CD14-positive monocyte (primary cell): Measurements from ENCODE around the gene NTM. TPM values are rescaled to one million over a fixed set of nuclear protein-coding genes. Genes with fewer than 3 reads are reported as not detected.

Experiments used
- DNase-seq, 3 donors: peaks; one replicate each; pipeline ENCODE4 v3.0.0-alpha.2; 2011 to 2022
- H2AFZ ChIP-seq: 2 replicates; pipeline ENCODE4 v1.6.0; 2012; ENCODE audit warnings: mild to moderate bottlenecking, low read depth, low read length, inconsistent platforms; ENCODE audit not compliant: insufficient read depth, poor library complexity, severe bottlenecking
- H3K27ac ChIP-seq, 2 donors: 1 replicate in 1 of 2; 2 replicates in 1 of 2; pipeline ENCODE4 v1.5.1; 2012 to 2013; ENCODE audit warnings: low read length in 2 of 2, control low read depth in 1 of 2, inconsistent platforms in 1 of 2, low read depth in 1 of 2, mild to moderate bottlenecking in 1 of 2
- H3K27me3 ChIP-seq, 2 donors: one replicate each; pipeline versions ENCODE4 v1.6.0 to v1.6.1; 2011 to 2013; ENCODE audit warnings: low read length in 2 of 2; ENCODE audit not compliant: control insufficient read depth in 2 of 2, insufficient read depth in 2 of 2
- H3K36me3 ChIP-seq, 2 donors: replicated peaks in 1 of 2; 1 replicate in 1 of 2; 2 replicates in 1 of 2; pipeline versions ENCODE4 v1.5.1 to v1.6.1; 2012 to 2013; ENCODE audit warnings: low read length in 2 of 2, control low read depth in 1 of 2, inconsistent platforms in 1 of 2, mild to moderate bottlenecking in 1 of 2; ENCODE audit not compliant: insufficient read depth in 2 of 2, control insufficient read depth in 1 of 2
- H3K4me1 ChIP-seq, 2 donors: 1 replicate in 1 of 2; 2 replicates in 1 of 2; pipeline versions ENCODE4 v1.5.1 to v1.6.1; 2012 to 2013; ENCODE audit warnings: low read length in 2 of 2, control low read depth in 1 of 2, inconsistent platforms in 1 of 2, mild to moderate bottlenecking in 1 of 2, moderate library complexity in 1 of 2; ENCODE audit not compliant: insufficient read depth in 2 of 2, control insufficient read depth in 1 of 2
- H3K4me2 ChIP-seq: replicated peaks from 2 replicates; pipeline ENCODE3; 2012; ENCODE audit warnings: low read length, moderate library complexity, mild to moderate bottlenecking; ENCODE audit not compliant: poor library complexity, severe bottlenecking; ENCODE audit errors: extremely low read depth
- H3K4me3 ChIP-seq, 3 experiments: fragments of 200-600 bp in 1 of 3; sonication (generic) in 1 of 3; replicated peaks in 1 of 3; 1 replicate in 2 of 3; 2 replicates in 1 of 3; pipeline ENCODE4 v1.5.1; 2011 to 2013; ENCODE audit warnings: low read length in 3 of 3, mild to moderate bottlenecking in 3 of 3, control low read depth in 2 of 3, low read depth in 2 of 3, inconsistent platforms in 1 of 3, moderate library complexity in 1 of 3
- H3K79me2 ChIP-seq: 2 replicates; pipeline ENCODE4 v1.6.0; 2012; ENCODE audit warnings: mild to moderate bottlenecking, control low read depth, inconsistent platforms, low read length, moderate library complexity; ENCODE audit not compliant: insufficient read depth
- H3K9ac ChIP-seq: 2 replicates; pipeline ENCODE4 v1.6.0; 2017; ENCODE audit warnings: low read length, mild to moderate bottlenecking; ENCODE audit not compliant: insufficient read depth, poor library complexity, severe bottlenecking
- H3K9me3 ChIP-seq, 2 donors: replicated peaks in 1 of 2; 1 replicate in 1 of 2; 2 replicates in 1 of 2; pipeline versions ENCODE4 v1.5.1 to v1.6.1; 2012 to 2013; ENCODE audit warnings: low read length in 2 of 2, control low read depth in 1 of 2; ENCODE audit not compliant: control insufficient read depth in 1 of 2, insufficient read depth in 1 of 2
- H4K20me1 ChIP-seq: 2 replicates; pipeline ENCODE4 v1.6.0; 2012; ENCODE audit warnings: mild to moderate bottlenecking, low read length, control low read depth, moderate library complexity; ENCODE audit not compliant: insufficient read depth
- H3K27ac Mint-ChIP-seq, 7 donors: one replicate each; pipeline ENCODE4 v1.8.0; 2020; ENCODE audit warnings: mild to moderate bottlenecking in 7 of 7, mixed read lengths in 7 of 7, moderate library complexity in 6 of 7, inconsistent platforms in 2 of 7
- H3K27me3 Mint-ChIP-seq, 3 donors: one replicate each; pipeline ENCODE4 v1.8.0; 2021 to 2022; ENCODE audit warnings: low read depth in 3 of 3, mild to moderate bottlenecking in 3 of 3, mixed read lengths in 3 of 3, moderate library complexity in 3 of 3, inconsistent platforms in 1 of 3
- H3K36me3 Mint-ChIP-seq, 2 donors: one replicate each; pipeline ENCODE4 v1.8.0; 2020; ENCODE audit warnings: mixed read lengths in 2 of 2, inconsistent platforms in 1 of 2, mild to moderate bottlenecking in 1 of 2
- H3K4me1 Mint-ChIP-seq: one replicate; pipeline ENCODE4 v1.8.0; 2020; ENCODE audit warnings: mild to moderate bottlenecking, mixed read lengths
- H3K4me3 Mint-ChIP-seq, 2 donors: one replicate each; pipeline ENCODE4 v1.8.0; 2020; ENCODE audit warnings: mild to moderate bottlenecking in 2 of 2, mixed read lengths in 2 of 2, moderate library complexity in 1 of 2
- H3K9me3 Mint-ChIP-seq, 7 donors: one replicate each; pipeline ENCODE4 v1.8.0; 2020 to 2022; ENCODE audit warnings: mixed read lengths in 7 of 7, mild to moderate bottlenecking in 6 of 7, moderate library complexity in 6 of 7, inconsistent platforms in 2 of 7
- WGBS: methylation state at CpG from one replicate; pipeline ENCODE4 v1.1.5; 2013; ENCODE audit warnings: missing lambda C conversion rate; ENCODE audit not compliant: insufficient coverage; 5-methylcytosine and 5-hydroxymethylcytosine counted together
- intact Hi-C, 2 donors: fragments of 100-400 bp; cut with micrococcal nuclease; formaldehyde crosslinking; loops; one replicate each; pipeline versions ENCODE4 v1.15.0 to v1.15.1; 2023
- polyA plus RNA-seq, 3 donors: library from polyadenylated mRNA; depleted of rRNA in 1 of 3; unstranded in 2 of 3; stranded (reverse) in 1 of 3; fragments of 300-500 nt in 2 of 3; fragments of >200 nt in 1 of 3; fragmentation: Illumina TruSeq in 2 of 3; gene quantifications; 1 replicate in 2 of 3; 2 replicates in 1 of 3; pipeline ENCODE4 v1.2.3, GENCODE V29; 2012 to 2021
- TF ChIP-seq, protein P1 (sequence below): fragments of 200-600 bp; IDR thresholded peaks from one replicate; pipeline ENCODE4 v1.8.0; 2022; ENCODE audit warnings: antibody characterized with exemption, mild to moderate bottlenecking

Gene NTM
- polyA plus RNA-seq, 3 donors = not detected

DNA sequence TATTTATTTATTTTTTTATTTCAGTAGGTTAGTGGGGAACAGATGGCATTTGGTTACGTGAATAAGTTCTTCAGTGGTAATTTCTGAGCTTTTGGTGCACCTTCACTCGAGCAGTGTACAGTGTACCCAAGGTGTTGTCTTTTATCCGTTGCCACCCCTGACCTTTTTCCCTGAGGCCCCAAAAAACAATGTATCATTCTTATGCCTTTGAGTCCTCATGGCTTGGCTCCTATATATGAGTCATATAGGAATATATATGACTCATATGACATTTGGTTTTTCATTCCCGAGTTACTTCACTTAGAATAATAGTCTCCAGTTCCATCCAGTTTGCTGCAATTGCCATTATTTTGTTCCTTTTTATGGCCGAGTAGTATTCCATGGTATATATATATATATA, 763.9 kb downstream of the NTM start:
- DNase-seq = no peak
- Mint-ChIP-seq H3K9me3 (peaks cover 0 to 4% (median 0%) of the 10 kb centered on the region in 7 donors), H3K4me3 (no peak overlapping the region), H3K4me1 (no peaks in the 10 kb centered on the region), H3K36me3 (no peaks in the 10 kb centered on the region), H3K27me3 (peaks cover 0 to 20% (median 11%) of the 10 kb centered on the region in 3 donors), H3K27ac (no peak overlapping the region)
- intact Hi-C loops = no loop called here
- no peaks in the 10 kb centered on the region for H4K20me1 ChIP-seq
- no peak overlapping the region for H3K4me2 ChIP-seq
- H3K27ac ChIP-seq = no peak overlapping the region
- no peaks in the 10 kb centered on the region for H3K27me3 ChIP-seq
- no peaks in the 10 kb centered on the region for H3K36me3 ChIP-seq
- no peaks in the 10 kb centered on the region for H3K9me3 ChIP-seq
- TF ChIP-seq, protein P1, sequence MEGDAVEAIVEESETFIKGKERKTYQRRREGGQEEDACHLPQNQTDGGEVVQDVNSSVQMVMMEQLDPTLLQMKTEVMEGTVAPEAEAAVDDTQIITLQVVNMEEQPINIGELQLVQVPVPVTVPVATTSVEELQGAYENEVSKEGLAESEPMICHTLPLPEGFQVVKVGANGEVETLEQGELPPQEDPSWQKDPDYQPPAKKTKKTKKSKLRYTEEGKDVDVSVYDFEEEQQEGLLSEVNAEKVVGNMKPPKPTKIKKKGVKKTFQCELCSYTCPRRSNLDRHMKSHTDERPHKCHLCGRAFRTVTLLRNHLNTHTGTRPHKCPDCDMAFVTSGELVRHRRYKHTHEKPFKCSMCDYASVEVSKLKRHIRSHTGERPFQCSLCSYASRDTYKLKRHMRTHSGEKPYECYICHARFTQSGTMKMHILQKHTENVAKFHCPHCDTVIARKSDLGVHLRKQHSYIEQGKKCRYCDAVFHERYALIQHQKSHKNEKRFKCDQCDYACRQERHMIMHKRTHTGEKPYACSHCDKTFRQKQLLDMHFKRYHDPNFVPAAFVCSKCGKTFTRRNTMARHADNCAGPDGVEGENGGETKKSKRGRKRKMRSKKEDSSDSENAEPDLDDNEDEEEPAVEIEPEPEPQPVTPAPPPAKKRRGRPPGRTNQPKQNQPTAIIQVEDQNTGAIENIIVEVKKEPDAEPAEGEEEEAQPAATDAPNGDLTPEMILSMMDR = no peak
- no peaks in the 10 kb centered on the region for H3K79me2 ChIP-seq
- 93% methylated on average over 2 of the region's 5 CpGs for WGBS
- H3K4me1 ChIP-seq = no peaks in the 10 kb centered on the region
- no peak overlapping the region for H3K4me3 ChIP-seq
- H3K9ac ChIP-seq = no peak overlapping the region
- no peak overlapping the region for H2AFZ ChIP-seq

DNA sequence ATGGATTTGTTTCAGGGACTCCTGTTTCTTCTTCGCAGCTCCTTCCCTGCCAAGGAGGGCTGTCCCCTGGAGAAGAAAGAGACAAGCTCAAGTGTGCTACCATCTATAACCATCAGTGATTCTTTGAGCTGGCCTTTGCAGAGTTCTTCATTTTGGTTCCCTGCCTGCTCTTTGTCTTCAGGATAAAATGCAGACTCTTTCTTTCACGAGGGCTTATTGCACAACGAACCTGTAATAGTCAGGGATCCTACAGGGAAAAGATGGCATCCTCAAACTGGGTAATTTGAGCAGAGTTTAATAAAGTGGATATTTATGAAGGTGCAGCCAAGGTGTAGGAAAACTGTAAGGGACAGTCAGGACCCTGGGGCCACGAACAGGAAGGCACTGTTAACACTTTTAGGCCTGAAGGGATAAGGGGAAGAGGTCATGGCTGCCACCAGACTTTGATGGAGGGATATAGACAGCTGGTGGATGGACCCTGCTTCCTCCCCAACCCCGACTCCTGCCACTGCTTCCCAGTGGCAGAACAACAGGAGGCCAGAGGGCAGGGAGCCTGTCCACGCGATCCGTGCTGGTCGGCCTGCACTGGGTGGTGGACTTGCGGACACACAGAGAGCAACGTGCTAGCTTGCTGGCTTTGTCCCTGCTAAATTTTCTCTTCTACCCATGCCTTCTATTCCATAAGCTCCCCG, 767.0 kb downstream of the NTM start:
- H3K4me3 Mint-ChIP-seq = no peak overlapping the region
- H3K9me3 Mint-ChIP-seq = peaks cover 0 to 4% (median 0%) of the 10 kb centered on the region in 7 donors
- H4K20me1 ChIP-seq = no peaks in the 10 kb centered on the region
- peaks cover 2 to 14% (median 10%) of the 10 kb centered on the region in 3 donors for H3K27me3 Mint-ChIP-seq
- 90% methylated on average over 10 of the region's 12 CpGs for WGBS
- no peak overlapping the region for H3K27ac Mint-ChIP-seq
- H3K4me2 ChIP-seq = no peak overlapping the region
- no peaks in the 10 kb centered on the region for H3K27me3 ChIP-seq
- no peak overlapping the region for H3K27ac ChIP-seq
- H3K4me3 ChIP-seq = no peak overlapping the region
- no peaks in the 10 kb centered on the region for H3K79me2 ChIP-seq
- no peak overlapping the region for H3K9ac ChIP-seq
- H3K4me1 Mint-ChIP-seq = no peaks in the 10 kb centered on the region
- no peaks in the 10 kb centered on the region for H3K36me3 ChIP-seq
- H2AFZ ChIP-seq = no peak overlapping the region
- no peaks in the 10 kb centered on the region for H3K36me3 Mint-ChIP-seq
- TF ChIP-seq, protein P1 = no peak
- H3K9me3 ChIP-seq = no peaks in the 10 kb centered on the region
- no peaks in the 10 kb centered on the region for H3K4me1 ChIP-seq
- no peak for DNase-seq
- intact Hi-C loops = no loop called here
